HUES6 (cell line): ENCODE results near the gene PAX2.
"Not testable (repeated sequence)": the region's sequence is repeated elsewhere in the genome, so short reads cannot be mapped to it uniquely, and the experiment has no call there.

Experiments
- H3K27ac ChIP-seq: 2 replicates; pipeline ENCODE4 v1.7.0; 2013; ENCODE audit warnings: low read depth, mild to moderate bottlenecking, low read length, inconsistent platforms
- H3K27me3 ChIP-seq: 2 replicates; pipeline ENCODE4 v1.6.1; 2013; ENCODE audit warnings: low read length; ENCODE audit not compliant: control insufficient read depth, insufficient read depth
- H3K36me3 ChIP-seq: 2 replicates; pipeline ENCODE4 v1.6.1; 2013; ENCODE audit warnings: low read length; ENCODE audit not compliant: control insufficient read depth, insufficient read depth
- H3K4me1 ChIP-seq: 2 replicates; pipeline ENCODE4 v1.6.1; 2013; ENCODE audit warnings: low read length; ENCODE audit not compliant: control insufficient read depth, insufficient read depth
- H3K4me3 ChIP-seq: 2 replicates; pipeline ENCODE4 v1.5.1; 2013; ENCODE audit warnings: low read depth, low read length
- H3K9ac ChIP-seq: one replicate; pipeline ENCODE4 v1.6.1; 2013; ENCODE audit warnings: mild to moderate bottlenecking, low read length
- H3K9me3 ChIP-seq: 2 replicates; pipeline ENCODE4 v1.6.1; 2013; ENCODE audit warnings: low read depth, low read length; ENCODE audit not compliant: control insufficient read depth, insufficient read depth

Gene PAX2

DNA sequence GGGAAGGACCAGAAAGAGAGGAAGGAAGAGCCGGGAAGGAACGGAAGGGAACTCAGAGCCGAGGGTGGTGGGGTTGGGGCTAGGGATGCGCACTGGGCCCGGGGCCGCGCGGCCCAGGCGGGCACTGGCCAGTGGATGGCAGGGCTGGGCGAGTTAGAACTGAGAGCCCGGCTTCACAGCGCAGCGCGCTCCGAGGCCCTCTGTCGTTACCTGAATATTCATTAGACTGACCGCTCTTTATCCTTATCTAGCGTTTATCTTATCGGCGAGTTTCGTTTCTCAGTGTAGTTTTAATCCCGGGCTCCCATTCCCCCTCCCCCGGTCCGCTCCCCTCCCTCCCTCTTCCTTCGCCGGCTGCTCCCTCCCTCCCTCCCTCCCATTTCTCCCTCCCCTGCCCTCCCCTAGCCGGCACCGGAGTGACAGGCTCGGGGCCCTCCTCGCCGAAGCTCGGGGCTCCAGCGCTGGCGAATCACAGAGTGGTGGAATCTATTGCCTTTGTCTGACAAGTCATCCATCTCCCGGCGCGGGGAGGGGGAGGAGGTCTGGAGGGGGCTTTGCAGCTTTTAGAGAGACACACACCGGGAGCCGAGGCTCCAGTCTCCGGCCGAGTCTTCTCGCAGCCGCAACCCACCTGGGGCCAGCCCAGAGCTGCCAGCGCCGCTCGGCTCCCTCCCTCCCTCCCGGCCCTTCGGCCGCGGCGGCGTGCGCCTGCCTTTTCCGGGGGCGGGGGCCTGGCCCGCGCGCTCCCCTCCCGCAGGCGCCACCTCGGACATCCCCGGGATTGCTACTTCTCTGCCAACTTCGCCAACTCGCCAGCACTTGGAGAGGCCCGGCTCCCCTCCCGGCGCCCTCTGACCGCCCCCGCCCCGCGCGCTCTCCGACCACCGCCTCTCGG, at the start of gene PAX2:
TSS of gene PAX2 (plus strand) at position 596 of the 895 bp plus-strand sequence. CDS start 679 bp downstream, outside the sequence.
- H3K27me3 ChIP-seq: peaks cover 99% of the 10 kb centered on the region
- H3K27ac ChIP-seq: no peak within 1 kb of the TSS
- H3K36me3 ChIP-seq: no peaks in the 10 kb centered on the region
- H3K9me3 ChIP-seq: no peaks in the 10 kb centered on the region
- H3K4me1 ChIP-seq: peaks cover 68% of the 10 kb centered on the region
- H3K9ac ChIP-seq: no peak within 1 kb of the TSS
- H3K4me3 ChIP-seq: peak within 1 kb of the TSS; percentile 53

DNA sequence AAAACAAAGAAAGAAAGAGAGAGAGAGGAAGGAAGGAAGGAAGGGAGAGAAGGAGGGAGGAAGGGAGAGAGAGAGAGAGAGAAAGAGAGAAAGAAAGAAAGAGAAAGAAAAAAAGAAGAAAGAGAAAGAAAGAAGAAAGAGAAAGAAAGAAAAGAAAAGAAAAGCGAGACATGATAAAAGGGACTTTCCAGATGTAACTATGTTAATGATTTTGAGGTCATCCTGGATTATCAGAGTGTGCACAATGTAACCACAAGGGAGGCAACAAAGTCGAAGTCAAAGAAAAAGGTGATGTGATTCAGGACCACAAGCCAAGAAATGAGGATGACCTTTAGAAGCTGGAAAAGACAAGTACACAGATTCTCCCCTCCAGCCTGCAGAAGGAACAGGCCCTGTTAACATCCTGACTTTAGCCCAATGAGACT, 48.9 kb upstream of the PAX2 start:
- Histone ChIP-seq H3K4me3 (no peak overlapping the region), H3K27me3 (peaks cover 50% of the 10 kb centered on the region), H3K4me1 (no peaks in the 10 kb centered on the region; the same call in 1 of the 2 replicates), H3K27ac (no peak overlapping the region), H3K9me3 (no peaks in the 10 kb centered on the region), H3K36me3 (no peaks in the 10 kb centered on the region), H3K9ac (no peak overlapping the region)

DNA sequence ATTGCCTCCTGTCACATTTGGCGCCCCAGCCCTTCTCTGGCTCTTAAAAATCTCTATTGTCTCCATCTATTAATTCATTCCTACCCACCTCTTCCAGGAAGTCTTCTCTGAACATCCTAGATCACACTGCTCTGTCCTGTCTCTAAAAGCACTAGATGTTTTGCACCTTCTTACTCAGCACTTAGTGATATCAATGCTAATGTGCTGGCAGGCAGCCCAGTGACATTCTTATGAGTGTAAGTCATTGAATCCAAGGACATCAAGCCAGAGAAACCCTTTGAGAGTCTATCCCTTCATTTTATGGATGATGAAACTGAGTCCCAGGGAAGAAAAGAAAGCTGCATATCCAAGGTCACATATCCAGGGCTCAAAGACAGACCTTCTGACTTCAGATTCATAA, 48.3 kb upstream of the PAX2 start:
- Histone ChIP-seq H3K9ac (no peak overlapping the region), H3K4me1 (no peaks in the 10 kb centered on the region; the same call in 1 of the 2 replicates), H3K27ac (no peak overlapping the region), H3K27me3 (peaks cover 44% of the 10 kb centered on the region), H3K36me3 (no peaks in the 10 kb centered on the region), H3K4me3 (no peak overlapping the region), H3K9me3 (no peaks in the 10 kb centered on the region)

DNA sequence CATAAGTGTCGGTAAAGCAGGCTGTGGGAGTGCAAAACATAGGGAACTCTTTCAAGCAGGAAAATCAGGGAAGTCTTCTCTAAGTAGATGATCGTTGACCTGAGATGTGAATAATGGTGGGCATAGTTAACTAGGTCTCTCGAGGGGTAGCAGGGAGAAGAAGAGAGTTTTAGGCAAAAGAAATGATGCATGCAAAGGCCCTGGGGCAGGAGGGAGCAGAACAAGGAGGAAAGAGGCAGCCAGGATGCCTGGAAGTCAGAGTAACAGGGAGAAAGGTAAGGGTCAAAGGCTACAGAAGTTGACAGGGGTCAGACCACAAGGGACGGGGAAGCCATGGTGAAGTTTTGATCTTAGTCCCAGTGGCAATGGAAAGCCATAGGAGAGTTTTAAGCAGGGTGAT, 47.8 kb upstream of the PAX2 start:
- H3K4me1 ChIP-seq: no peaks in the 10 kb centered on the region; the same call in 1 of the 2 replicates
- no peak overlapping the region for H3K27ac ChIP-seq
- no peak overlapping the region for H3K4me3 ChIP-seq
- H3K27me3 ChIP-seq: peaks cover 42% of the 10 kb centered on the region
- H3K9ac ChIP-seq: no peak overlapping the region
- H3K36me3 ChIP-seq: no peaks in the 10 kb centered on the region
- H3K9me3 ChIP-seq: no peaks in the 10 kb centered on the region

DNA sequence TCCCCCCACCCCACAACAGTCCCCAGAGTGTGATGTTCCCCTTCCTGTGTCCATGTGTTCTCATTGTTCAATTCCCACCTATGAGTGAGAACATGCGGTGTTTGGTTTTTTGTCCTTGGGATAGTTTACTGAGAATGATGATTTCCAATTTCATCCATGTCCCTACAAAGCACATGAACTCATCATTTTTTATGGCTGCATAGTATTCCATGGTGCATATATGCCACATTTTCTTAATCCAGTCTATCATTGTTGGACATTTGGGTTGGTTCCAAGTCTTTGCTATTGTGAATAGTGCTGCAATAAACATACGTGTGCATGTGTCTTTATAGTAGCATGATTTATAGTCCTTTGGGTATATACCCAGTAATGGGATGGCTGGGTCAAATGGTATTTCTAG, 43.7 kb upstream of the PAX2 start:
- not testable (repeated sequence) for H3K4me1 ChIP-seq, H3K9ac ChIP-seq, H3K4me3 ChIP-seq, H3K27ac ChIP-seq, H3K9me3 ChIP-seq, H3K36me3 ChIP-seq
- peaks cover 54% of the 10 kb centered on the region for H3K27me3 ChIP-seq

DNA sequence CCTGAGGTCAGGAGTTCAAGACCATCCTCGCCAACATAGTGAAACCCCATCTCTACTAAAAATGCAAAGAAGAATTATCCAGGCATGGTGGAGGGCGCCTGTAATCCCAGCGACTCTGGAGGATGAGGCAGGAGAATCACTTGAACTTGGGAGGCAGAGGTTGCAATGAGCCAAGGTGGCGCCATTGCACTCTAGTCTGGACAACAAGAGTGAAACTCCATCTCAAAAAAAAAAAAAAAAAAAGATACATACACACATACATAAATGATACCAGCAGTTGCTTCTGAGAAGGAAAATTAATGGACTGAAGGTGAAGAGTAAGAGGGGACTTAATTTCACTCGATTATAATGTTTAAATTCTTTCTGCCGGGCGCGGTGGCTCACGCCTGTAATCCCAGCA, 40.2 kb upstream of the PAX2 start:
- Histone ChIP-seq H3K4me3 (no peak overlapping the region), H3K4me1 (peaks cover 6% of the 10 kb centered on the region; the same call in 1 of the 2 replicates), H3K27ac (no peak overlapping the region), H3K9ac (no peak overlapping the region), H3K9me3 (no peaks in the 10 kb centered on the region), H3K27me3 (peaks cover 60% of the 10 kb centered on the region), H3K36me3 (no peaks in the 10 kb centered on the region)

DNA sequence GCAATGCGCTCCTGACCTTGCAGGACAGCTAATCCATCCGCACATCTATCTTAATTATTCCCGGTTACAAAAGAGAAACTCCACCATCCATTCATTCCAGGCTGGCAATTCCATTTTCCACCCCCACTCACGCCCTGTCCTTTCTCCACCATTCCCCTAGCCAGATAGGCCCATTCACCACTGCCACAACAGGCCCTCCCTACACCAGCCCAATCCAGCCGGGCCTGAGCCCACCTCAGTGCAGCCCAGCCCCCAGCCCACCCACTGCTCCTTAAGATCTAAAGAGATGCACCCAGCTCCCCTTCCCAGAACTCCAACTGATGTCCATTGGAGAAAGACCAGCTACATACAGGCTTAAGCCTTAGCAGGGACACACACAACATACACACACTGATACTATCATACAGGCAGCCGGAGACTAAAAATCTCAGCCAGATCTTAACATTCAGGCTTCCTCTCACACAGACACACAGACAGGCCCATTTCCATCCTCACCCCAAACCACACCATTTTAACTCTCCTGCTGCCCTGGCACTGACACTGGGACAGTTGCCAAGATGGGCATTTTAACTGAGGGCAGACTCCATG, 38.0 kb upstream of the PAX2 start:
- no peaks in the 10 kb centered on the region for H3K36me3 ChIP-seq
- H3K27ac ChIP-seq: no peak overlapping the region
- peaks cover 71% of the 10 kb centered on the region for H3K27me3 ChIP-seq
- H3K4me1 ChIP-seq: 0 out of 2 replicates have a peak, but pooled peaks cover 6% of the 10 kb centered on the region
- H3K9me3 ChIP-seq: no peaks in the 10 kb centered on the region
- no peak overlapping the region for H3K9ac ChIP-seq
- no peak overlapping the region for H3K4me3 ChIP-seq

DNA sequence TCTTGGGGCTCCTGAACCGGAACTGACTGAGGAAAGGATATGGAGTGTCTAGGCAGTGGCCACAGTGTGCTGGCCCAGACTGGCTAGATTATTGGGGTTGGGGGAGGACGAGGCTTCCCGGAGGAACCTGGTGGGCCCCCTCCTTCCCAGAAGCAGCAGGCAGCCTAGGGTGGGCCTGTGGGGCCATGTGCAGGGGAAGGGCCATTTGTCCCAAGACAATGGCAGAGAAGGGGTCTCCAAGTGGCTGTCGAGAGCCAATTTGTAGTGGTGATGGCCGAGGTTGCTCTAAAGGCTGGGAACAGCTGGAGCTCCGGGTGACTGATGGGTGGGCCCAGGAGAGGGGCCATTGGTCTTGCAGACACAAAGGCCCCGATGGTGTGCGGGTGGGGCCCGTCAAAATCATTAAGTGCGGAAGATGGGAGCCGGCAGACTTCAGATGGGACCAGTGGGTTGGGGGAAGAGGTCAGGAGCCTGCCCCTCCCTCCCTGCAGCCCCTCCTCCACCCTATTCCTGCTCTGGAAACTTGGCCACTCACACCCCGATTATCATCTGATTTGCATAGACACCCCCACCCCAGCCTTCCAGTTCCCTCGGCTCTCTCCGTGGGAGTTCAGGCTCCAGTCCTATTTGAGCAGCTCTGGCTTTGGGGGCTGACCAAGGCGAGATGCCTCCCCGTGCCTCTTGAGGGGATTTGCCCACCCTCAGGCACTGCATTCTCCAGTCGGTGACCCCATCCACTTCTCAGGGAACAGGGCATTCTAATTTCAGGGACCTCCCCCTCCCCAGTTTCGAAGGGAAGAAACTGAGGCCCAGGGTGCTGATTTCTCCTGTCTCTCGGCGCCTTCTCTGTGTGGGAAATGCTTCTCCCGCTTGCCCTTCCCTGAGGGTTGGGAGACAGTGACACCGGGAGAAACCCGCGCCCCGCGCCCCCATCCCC, 36.0 kb upstream of the PAX2 start:
- H3K27ac ChIP-seq: no peak overlapping the region
- peak overlapping the region; percentile 52 for H3K4me3 ChIP-seq
- peaks cover 87% of the 10 kb centered on the region for H3K27me3 ChIP-seq
- 0 out of 2 replicates have a peak, but pooled peaks cover 6% of the 10 kb centered on the region for H3K4me1 ChIP-seq
- H3K36me3 ChIP-seq: no peaks in the 10 kb centered on the region
- H3K9me3 ChIP-seq: no peaks in the 10 kb centered on the region
- H3K9ac ChIP-seq: no peak overlapping the region

DNA sequence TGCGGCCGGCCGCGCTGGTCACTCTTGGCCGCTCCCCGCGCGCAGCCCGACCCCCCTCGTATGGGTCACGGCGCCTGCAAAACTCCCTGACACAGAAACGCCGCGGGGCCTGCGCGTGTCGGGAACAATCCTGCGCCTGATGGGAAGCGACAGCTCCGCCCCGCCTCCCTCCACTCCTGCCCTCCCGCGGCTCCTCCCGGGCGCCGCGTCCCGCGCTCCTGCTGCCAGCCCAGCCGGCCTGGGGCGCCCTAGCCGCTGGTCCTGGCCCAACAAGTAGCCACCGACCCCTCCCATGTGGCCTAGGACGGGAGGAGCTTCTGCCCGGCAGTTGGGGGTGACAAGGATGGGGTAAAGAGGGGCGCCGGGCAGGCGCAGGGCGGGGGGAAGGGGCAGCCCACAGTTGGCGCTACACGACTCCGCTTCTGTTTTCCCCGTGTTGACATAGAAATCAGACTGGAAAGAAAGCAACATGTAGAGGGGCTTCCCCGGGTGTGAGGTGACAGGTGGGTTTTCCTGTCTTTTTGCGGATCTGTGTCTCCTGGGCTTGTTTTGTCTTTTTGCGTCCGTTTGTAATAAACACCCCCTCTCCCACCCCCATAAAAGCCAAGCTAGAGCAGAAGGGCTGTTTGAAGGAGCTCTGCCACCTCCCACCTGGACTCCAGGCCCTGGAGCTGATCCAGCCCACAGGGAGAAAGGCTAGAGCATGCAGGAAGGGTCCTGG, 35.1 kb upstream of the PAX2 start:
- Histone ChIP-seq H3K27ac (no peak overlapping the region), H3K4me1 (0 out of 2 replicates have a peak, but pooled peaks cover 6% of the 10 kb centered on the region), H3K27me3 (peaks cover 93% of the 10 kb centered on the region), H3K36me3 (no peaks in the 10 kb centered on the region), H3K9ac (no peak overlapping the region), H3K9me3 (no peaks in the 10 kb centered on the region), H3K4me3 (peak overlapping the region; percentile 52)
